ENCODE measurements around the gene ARID5B. TPM values are rescaled to one million over a fixed set of nuclear protein-coding genes. Genes with fewer than 3 reads are reported as not detected.

Gene ARID5B
- total and polyA plus RNA-seq, 2 of the 4 experiments (the other 2 are of a cell fraction), result 41.0 to 125 TPM

- Histone ChIP-seq H3K36me3 (ENCODE audit: control insufficient read depth, insufficient read depth, low read length) (peaks cover 15% of the 10 kb centered on the region), H3K9me1 (ENCODE audit: insufficient read depth, low read length) (peaks cover 19% of the 10 kb centered on the region), H3K27ac (ENCODE audit: insufficient read depth, low read length) (peak overlapping the region; percentile 88), H3K79me1 (ENCODE audit: low read depth in 1 of 2, low read length in 2 of 2) (peaks cover 8 to 52% of the 10 kb centered on the region in 2 experiments), H3K18ac (ENCODE audit: low read depth, low read length) (peak overlapping the region; percentile 72), H2BK15ac (ENCODE audit: low read depth, low read length) (peak overlapping the region; percentile 84; the same call in 2 of the 3 replicates), H3K4ac (ENCODE audit: low read depth, low read length) (peak overlapping the region; percentile 92), H4K20me1 (ENCODE audit: insufficient read depth, low read length) (peaks cover 14% of the 10 kb centered on the region), H2BK120ac (ENCODE audit: low read depth, low read length) (peak overlapping the region; percentile 86), H4K5ac (ENCODE audit: low read depth, low read length) (peak overlapping the region; percentile 56), H3K4me3 (ENCODE audit: insufficient read depth, low read depth, low read length) (no peak overlapping the region), H3K9ac (ENCODE audit: low read depth, low read length) (peak overlapping the region; percentile 61), H3K23ac (ENCODE audit: low read depth, low read length) (peak overlapping the region; percentile 78; the same call in 1 of the 2 replicates), H2AFZ (replicated peaks; ENCODE audit: low read length, poor library complexity) (no peak overlapping the region), H2AK5ac (ENCODE audit: low read depth, low read length) (peak overlapping the region; percentile 84), H3K4me2 (ENCODE audit: low read depth, low read length) (peak overlapping the region; percentile 41), H3K56ac (ENCODE audit: extremely low read depth, insufficient read depth, low read length) (peak overlapping the region; percentile 40), H2AK9ac (replicated peaks; ENCODE audit: low read depth, low read length, poor library complexity) (no peak overlapping the region), H3K27me3 (ENCODE audit: control insufficient read depth, insufficient read depth, low read length) (no peaks in the 10 kb centered on the region), H2BK20ac (ENCODE audit: low read depth, low read length) (peak overlapping the region; percentile 85), H3K4me1 (ENCODE audit: control insufficient read depth, insufficient read depth, low read length) (peaks cover 22% of the 10 kb centered on the region), H4K8ac (ENCODE audit: low read depth in 2 of 2, low read length in 2 of 2) (peak overlapping the region; percentile 54 to 80), H3K9me3 (ENCODE audit: control insufficient read depth, insufficient read depth, low read length) (no peaks in the 10 kb centered on the region), H2BK5ac (ENCODE audit: low read depth, low read length, poor library complexity, severe bottlenecking) (peak overlapping the region; percentile 65), H3K14ac (replicated peaks; ENCODE audit: low read depth, low read length) (peak overlapping the region; percentile 82), H4K91ac (ENCODE audit: insufficient read depth, low read depth, low read length) (peak overlapping the region; percentile 77)
- intact Hi-C loops (cut with micrococcal nuclease), result loop anchor here (10.0 kb wide), 2 partner anchors 757 to 1083 kb away; partner anchors contain the start of gene ADO
- 10% methylated on average over 2 of the region's 3 CpGs; no CpG with 5 or more reads in 1 of the 2 experiments for WGBS, 2 experiments (ENCODE audit: extremely low coverage in 2 of 2, insufficient read length in 1 of 2)
- CTCF ChIA-PET, result interaction anchor here (1.2 kb wide), 1 partner anchor 9 kb away, joined by 6 read pairs; no protein-coding TSS in a partner anchor
- peak; percentile 81 for DNase-seq
- in situ Hi-C loops (cut with MboI; ENCODE audit: low sequenced_read_pairs), result loop anchor here (25.0 kb wide), 3 partner anchors 540 to 1235 kb away; partner anchors contain the start of genes ADO and EGR2
- BruUV-seq (replicated peaks), result no TSS peak
- ATAC-seq (ENCODE audit: low read depth), result no peak
- dilution Hi-C loops (cut with HindIII; ENCODE audit: low sequenced_read_pairs, unreplicated experiment), result no loop called here
- POLR2A ChIA-PET (ENCODE audit: unreplicated experiment), result interaction anchor here (0.5 to 0.6 kb wide), 2 partner anchors 217 to 337 kb away, joined by 3 read pairs; no protein-coding TSS in a partner anchor
- TF ChIP-seq MAZ (IDR thresholded peaks at IDR 0.05; ENCODE audit: borderline replicate concordance, low read depth, low read length) (no peak), MAFK (IDR thresholded peaks at IDR 0.05; ENCODE audit: low read depth, low read length) (no peak), FOS (IDR thresholded peaks at IDR 0.05; ENCODE audit: low read depth, low read length) (0 out of 2 replicates have a peak, but pooled peaks have one; percentile 23), POLR2A (IDR thresholded peaks at IDR 0.05; ENCODE audit: low read depth, low read length) (0 out of 2 replicates have a peak, but pooled peaks have one; percentile 20)
Measured at GRCh38 chr10:62047228-62047892, 145.9 kb downstream of the ARID5B start.
